GM18517 (cell line): ENCODE results near the gene RNF150.
"Not testable (repeated sequence)": the region's sequence is repeated elsewhere in the genome, so short reads cannot be mapped to it uniquely, and the experiment has no call there.

Source experiments
- ATAC-seq: cut with Tn5 transposase; IDR thresholded peaks from one replicate; pipeline ENCODE4 v1.9.1; 2021; ENCODE audit warnings: mild to moderate bottlenecking, moderate library complexity; ENCODE audit not compliant: unreplicated experiment

RNF150 gene

DNA sequence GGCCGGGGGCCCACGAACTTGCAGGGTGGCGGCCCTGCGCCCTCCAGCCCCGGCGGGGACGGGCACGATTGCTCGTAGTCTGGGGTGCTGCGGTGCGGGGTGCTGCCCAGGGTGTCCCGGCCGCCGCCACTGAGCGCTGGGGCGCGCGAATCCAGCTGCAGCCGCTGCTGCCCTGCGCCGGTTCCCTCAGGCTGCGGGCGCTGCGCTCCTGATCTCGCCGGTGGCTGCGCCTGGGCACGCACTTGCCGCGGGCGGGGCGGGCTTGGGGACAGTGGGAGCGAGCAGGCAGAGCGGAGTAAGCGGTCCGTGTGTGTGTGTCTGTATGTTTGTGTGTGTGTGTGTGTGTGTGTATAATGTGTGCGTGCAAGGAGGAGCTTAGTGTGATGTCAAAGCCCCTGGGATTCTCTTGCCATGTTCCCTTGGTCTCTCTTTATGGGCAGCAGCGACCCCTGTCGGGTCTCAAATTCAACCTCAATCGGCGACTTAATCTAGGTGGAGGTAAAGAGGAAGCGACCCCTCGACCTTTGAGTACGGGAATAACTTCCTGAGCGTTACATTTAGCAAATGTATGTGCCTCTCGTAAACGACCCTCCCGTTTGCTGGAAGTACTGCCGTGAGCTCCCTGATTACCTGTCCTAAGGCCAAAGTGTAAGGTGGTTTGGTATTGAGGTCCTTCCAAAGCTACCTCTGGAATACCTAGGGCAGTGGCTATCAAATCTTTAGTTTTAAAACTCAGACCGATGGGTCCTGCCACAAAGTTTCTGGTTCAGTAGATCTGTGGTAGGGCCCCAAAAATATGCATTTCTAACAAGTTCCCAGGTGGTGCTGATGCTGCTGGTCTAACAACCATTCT is at the start of gene RNF150:
RNF150 (minus strand) TSS at position 324 of the 853 bp plus-strand sequence.
- peak; percentile 71 for ATAC-seq

- no peak for ATAC-seq
Observed at GRCh38 chr4:141180991-141181761, 47.9 kb upstream of the RNF150 start.

DNA sequence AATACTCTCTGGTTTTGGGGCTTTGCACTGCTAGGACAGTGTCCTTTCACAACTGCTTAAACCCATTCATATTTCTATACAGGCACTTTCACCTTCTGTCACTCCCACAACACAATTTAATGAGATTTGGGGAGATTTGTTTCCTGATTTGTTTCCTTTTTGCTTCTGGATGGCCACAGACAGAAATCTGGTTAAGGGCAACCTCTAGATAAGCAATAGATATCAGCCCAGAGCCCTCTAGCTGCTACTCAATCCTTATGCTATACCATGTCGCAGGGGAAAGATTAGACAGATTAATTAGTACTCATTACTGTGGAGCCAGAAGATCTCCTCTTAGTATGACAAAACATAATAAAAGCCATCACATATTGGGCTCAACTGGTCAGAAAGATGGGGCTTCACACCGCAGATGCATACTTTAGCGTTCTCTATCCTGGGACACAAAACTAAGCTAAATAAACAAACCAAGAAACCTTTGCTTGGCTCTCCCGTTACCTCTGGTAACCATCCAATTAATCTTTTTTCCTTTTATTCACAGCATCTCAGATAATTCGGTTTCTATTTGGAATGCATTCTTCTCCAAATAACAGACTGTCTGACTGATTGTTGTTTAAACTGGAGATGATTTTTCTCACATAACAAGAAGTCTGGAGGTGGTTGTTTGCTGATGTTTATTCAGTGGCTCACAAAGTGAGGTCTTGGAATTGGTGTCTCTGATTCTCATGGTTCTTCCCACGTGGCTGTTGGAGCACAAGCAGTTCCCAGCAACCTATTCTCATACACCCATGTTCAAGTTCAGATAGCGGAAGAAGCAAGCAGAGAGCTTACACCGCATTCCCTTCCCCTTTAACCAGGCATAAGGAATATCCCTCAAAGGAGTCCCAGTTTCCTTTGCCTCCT is 46.5 kb upstream of the RNF150 start:
- ATAC-seq: no peak

DNA sequence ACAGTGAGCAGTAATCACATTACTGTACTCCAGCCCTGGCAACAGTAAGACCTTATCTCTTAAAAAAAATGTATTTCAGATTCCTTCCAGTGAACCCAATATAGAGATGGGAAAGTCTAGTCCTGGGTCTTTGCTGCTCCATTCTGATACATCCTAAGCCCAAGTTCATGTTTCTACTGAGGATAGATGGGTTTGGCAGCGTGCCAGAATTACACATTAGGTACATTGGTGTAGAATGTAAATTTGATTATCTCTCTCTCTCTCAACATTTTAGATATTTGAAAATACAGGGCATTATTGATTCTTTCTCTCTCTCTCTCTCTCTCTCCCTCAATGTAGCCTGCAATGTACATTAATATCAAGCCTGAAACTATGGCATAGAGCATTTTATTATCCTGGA is 43.9 kb upstream of the RNF150 start:
- no peak for ATAC-seq

DNA sequence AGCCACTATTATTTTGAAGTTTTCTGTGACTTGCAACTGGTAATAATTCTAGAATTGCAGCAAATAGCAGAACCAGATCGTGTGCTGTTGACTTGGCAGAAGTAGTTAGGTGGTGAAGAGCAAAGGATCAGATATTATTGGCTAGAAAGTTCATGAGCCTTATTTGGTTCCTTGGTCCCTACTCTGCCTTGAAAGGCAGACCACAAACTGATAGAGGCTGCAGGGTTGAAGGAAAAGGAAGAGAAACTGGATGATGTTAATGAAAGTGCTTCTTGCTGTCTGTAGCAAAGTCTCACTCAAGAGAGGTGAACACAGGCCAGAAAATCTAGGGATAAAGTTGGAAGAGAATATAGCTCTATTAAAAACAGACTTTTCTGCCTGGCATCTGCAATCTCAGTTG is 41.2 kb upstream of the RNF150 start:
- ATAC-seq: no peak

- ATAC-seq: no peak
Observed at GRCh38 chr4:141170671-141171070, 37.4 kb upstream of the RNF150 start.

- no peak for ATAC-seq
Observed at GRCh38 chr4:141169391-141169790, 36.1 kb upstream of the RNF150 start.

DNA sequence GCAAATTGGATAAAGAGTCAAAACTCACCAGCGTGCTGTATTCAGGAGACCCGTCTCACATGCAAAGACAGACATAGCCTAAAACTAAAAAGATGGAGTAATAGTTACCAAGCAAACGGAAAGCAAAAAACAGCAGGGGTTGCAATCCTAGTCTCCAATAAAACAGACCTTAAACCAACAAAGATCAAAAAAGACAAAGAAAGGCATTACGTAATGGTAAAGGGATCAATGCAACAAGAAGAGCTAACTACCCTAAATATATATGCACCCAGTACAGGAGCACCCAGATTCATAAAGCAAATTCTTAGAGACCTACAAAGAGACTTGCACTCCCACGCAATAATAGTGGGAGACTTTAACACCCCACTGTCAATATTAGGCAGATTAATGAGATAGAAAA is 31.7 kb upstream of the RNF150 start:
- ATAC-seq: not testable (repeated sequence)

- no peak for ATAC-seq
Observed at GRCh38 chr4:141159027-141159426, 25.8 kb upstream of the RNF150 start.

DNA sequence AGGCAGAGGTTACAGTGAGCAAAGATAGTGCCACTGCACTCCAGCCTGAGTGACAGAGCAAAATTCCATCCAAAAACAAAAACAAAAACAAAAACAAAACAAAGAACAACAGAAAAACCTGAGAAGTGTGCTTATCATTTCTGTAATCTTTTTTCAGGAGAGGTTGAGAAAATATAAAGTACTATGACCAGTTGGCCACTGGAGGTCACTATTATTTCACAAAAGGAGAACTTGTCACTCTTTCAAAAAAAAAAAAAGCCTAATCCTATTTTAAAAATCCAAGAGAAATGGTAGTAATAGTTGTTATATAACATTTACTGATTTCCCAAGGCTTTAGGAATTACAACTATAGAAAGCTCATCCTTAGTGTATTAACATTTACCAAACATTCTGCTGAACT is 24.9 kb upstream of the RNF150 start:
- ATAC-seq: no peak

GRCh38 chr4:141155586-141155985 is 22.3 kb upstream of the RNF150 start:
- ATAC-seq: no peak

- ATAC-seq: no peak
Observed at GRCh38 chr4:141154725-141155124, 21.5 kb upstream of the RNF150 start.

DNA sequence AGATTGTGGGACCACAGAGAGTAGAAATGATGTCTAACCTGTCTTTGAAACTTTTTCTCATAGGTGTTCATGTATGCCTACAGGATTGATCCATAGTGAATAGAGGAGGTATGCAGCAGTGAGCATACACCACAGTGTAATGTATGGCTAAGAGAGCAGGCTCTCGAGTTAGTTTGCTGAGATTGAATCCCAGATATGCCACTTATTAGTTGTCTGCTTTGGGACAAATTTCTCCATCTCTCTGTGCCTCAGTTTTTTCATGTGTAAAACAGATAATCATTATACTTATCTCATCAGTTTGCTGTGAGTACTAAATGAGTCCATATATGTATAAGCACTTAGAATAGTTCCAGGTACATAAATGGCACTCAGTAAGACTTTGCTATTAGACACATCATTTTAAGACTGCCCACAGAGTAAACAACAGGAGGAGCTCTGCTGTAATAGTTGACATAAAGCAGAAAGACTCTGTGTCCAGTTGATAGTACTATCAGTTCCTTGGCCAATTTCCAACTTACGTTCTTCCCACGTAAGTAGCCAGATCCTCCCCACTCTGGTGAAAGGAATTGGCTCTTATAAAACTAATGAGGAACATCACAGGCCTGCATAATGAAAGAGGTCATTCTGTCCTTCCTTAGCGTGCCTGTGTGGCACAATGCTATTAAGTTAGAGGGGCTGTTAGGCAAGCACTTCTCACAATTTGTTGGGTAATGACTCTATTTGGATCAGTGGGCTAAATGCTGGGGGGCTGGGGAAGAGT is 20.7 kb upstream of the RNF150 start:
- ATAC-seq: no peak

- ATAC-seq: no peak
Observed at GRCh38 chr4:141144207-141144606, 10.9 kb upstream of the RNF150 start.

DNA sequence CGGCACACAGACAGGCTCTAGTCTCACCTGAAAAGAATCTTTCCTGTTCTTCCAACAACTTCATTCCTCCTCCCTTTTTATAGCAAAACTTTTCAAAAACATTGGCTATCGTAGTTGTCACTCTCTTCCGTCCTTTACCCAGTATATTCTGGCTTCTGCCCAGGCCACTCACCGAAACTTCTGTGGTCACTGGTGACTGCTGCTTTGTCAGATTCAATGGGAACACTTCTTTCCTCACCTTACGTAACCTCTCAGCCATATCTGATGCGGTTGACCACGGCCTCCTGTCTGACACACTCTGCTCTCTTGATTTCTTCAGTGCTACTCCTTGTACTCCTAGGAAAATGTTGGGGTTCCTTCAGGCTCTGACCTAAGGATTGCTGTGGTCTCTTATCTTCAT is 9.2 kb upstream of the RNF150 start:
- no peak for ATAC-seq

- no peak for ATAC-seq
Observed at GRCh38 chr4:141140391-141141200, 7.3 kb upstream of the RNF150 start.

DNA sequence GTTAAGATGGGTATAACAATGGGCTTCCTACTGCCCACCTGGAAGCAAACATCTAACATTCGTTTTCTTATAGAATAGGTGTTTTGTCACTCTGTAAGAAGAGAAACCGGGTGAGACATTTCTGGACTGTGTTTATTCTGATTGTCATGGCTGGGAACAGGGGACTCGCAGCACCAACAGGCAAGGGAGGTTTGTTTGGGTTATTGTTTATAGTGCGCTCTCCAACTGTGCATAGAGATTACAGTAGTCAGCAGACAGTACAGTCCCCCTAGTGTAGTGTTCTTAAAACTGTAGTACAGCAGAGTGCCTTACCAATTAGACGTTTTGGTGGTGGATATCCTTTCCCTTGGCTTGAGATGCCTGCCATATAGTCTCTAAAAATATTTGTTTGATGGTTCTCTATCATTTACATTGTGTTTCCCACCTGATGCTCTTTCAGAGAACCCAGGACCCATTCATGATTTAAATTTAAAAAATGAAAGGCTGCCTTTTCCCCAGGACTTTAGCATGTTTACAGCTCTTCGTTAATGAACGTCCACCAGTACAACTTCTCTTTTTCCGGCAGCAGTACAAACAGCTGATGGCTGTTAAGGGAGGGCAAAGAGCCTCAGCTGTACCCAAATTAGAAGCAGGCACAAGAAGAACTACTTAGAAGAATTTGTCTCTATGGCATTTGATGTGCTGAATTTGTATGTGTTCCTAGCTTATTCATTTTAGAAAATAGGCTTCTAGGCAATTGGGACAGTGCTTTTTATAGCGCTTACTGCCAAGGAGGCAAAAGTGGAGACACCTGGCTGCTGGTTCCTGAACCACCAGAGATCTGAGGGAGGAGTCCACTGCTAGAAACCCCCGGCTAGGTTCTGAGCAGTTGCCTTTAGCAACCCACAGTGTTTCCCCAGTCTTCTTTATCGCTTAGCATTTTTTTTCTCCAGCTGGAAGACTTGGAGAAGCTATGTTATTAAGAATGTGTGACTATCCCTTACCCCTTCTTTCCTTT is 1.0 kb upstream of the RNF150 start:
- ATAC-seq: no peak

GRCh38 chr4:141132709-141133145 is 542 bp downstream of the RNF150 start:
- ATAC-seq: peak; percentile 9
